ENCODE data around the gene PRR36.

PRR36 gene

GRCh38 chr19:7842661-7843294, 31.4 kb downstream of the PRR36 start:
- DNase-seq = no peak

- no peak for DNase-seq
These were observed 32.2 kb downstream of the PRR36 start for GRCh38 chr19:7841751-7842660.

GRCh38 chr19:7840629-7841028, 33.6 kb downstream of the PRR36 start:
- DNase-seq = no peak

GRCh38 chr19:7839476-7839875, 34.7 kb downstream of the PRR36 start:
- no peak for DNase-seq

- DNase-seq = no peak
These were observed 40.7 kb downstream of the PRR36 start for GRCh38 chr19:7833225-7834099.

- no peak for DNase-seq
These were observed 41.4 kb downstream of the PRR36 start for GRCh38 chr19:7832781-7833180.

- no peak for DNase-seq
These were observed 42.2 kb downstream of the PRR36 start for GRCh38 chr19:7832009-7832408.

GRCh38 chr19:7831452-7831851, 42.7 kb downstream of the PRR36 start:
- no peak for DNase-seq

GRCh38 chr19:7830823-7831222, 43.4 kb downstream of the PRR36 start:
- DNase-seq = no peak

- no peak for DNase-seq
These were observed 43.9 kb downstream of the PRR36 start for GRCh38 chr19:7830272-7830771.

GRCh38 chr19:7829561-7830271, 44.5 kb downstream of the PRR36 start, which contains the start of gene EVI5L:
Gene EVI5L, plus strand, starts transcription at chr19:7830218. Its CDS starts 16,325 bp downstream, at chr19:7846543.
- peak; percentile 100 for DNase-seq

GRCh38 chr19:7829166-7829520, 45.0 kb downstream of the PRR36 start:
- no peak for DNase-seq

GRCh38 chr19:7823686-7824301, 50.4 kb downstream of the PRR36 start:
- DNase-seq = no peak

- no peak for DNase-seq
These were observed 51.2 kb downstream of the PRR36 start for GRCh38 chr19:7822910-7823515.

- no peak for DNase-seq
These were observed 53.6 kb downstream of the PRR36 start for GRCh38 chr19:7820588-7820987.

GRCh38 chr19:7819337-7819736, 54.9 kb downstream of the PRR36 start:
- DNase-seq = no peak

- DNase-seq = no peak
These were observed 55.4 kb downstream of the PRR36 start for GRCh38 chr19:7818806-7819205.
